HG03025 (cell line): Measurements from ENCODE around the gene SPEM1.

Experiments used
- ATAC-seq: cut with Tn5 transposase; IDR thresholded peaks from one replicate; pipeline ENCODE4 v1.9.1; 2021; ENCODE audit warnings: mild to moderate bottlenecking, moderate library complexity; ENCODE audit not compliant: unreplicated experiment, low FRiP score

Gene SPEM1

GRCh38 chr17:7416323-7416722 lies 3.8 kb upstream of the SPEM1 start:
- ATAC-seq: no peak

GRCh38 chr17:7417056-7417655 lies 3.0 kb upstream of the SPEM1 start:
- ATAC-seq: no peak

GRCh38 chr17:7418472-7419152 lies 1.5 kb upstream of the SPEM1 start:
- ATAC-seq: no peak

GRCh38 chr17:7421186-7421585 lies 1.1 kb downstream of the SPEM1 start:
- no peak for ATAC-seq

GRCh38 chr17:7423679-7424078 lies 3.6 kb downstream of the SPEM1 start:
- no peak for ATAC-seq

- no peak for ATAC-seq
These were observed 5.2 kb downstream of the SPEM1 start, which contains the start of gene SPEM2 for GRCh38 chr17:7425316-7425715. Gene SPEM2 (plus strand): TSS chr17:7425616. CDS start chr17:7425689, 73 bp downstream.

- no peak for ATAC-seq
These were observed 5.6 kb downstream of the SPEM1 start for GRCh38 chr17:7425756-7426155.

DNA sequence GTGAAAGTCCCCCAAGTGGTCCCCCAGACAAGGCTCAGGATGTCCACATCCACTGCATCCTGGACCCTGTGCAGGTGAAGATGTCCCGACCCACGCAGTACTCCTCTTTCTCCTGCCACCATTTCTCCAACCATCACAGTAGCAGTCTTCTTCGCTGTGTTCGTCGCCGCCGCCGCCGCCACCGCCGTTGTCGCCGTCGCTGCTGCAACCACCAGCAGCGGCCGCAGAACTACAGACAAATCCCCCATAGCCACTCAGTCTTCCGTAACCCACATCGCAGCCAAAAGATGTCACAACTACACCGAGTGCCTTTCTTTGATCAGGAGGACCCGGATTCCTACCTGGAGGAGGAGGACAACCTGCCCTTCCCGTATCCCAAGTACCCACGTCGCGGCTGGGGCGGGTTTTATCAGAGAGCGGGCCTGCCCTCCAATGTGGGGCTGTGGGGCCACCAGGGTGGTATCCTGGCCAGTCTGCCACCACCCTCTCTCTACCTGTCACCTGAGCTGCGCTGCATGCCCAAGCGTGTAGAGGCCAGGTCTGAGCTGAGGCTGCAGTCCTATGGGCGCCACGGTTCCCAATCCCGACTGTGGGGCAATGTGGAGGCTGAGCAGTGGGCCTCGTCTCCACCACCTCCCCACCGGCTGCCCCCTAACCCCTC lies 6.2 kb downstream of the SPEM1 start:
- no peak for ATAC-seq

DNA sequence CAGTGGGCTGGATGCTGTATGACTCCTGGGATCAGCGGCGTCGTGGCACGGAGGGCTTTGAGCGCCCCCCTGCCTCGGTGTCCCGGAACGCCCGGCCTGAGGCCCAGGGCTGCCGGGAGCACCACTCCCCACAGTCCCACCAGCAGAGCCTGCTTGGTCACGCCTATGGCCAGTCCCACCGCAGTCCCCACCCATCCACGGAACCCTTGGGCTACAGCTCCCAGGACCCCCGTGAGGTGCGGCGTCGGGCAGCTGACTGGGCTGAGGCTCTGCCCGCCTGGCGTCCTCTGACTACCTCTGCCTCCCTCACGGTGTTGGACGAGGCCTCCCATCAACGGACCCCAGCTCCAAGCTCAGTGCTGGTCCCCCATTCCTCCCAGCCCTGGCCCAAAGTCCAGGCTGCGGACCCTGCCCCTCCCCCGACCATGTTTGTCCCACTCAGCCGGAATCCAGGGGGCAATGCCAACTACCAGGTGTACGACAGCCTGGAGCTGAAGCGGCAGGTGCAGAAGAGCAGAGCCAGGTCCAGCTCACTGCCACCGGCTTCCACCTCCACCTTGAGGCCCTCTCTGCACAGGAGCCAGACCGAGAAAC lies 6.9 kb downstream of the SPEM1 start:
- no peak for ATAC-seq

- no peak for ATAC-seq
These were observed 7.4 kb downstream of the SPEM1 start for GRCh38 chr17:7427549-7427948.

GRCh38 chr17:7428557-7428956 lies 8.4 kb downstream of the SPEM1 start, which contains the start of gene SPEM3:
Gene SPEM3 (plus strand): TSS chr17:7428857. CDS start chr17:7428903, 46 bp downstream.
- no peak for ATAC-seq

DNA sequence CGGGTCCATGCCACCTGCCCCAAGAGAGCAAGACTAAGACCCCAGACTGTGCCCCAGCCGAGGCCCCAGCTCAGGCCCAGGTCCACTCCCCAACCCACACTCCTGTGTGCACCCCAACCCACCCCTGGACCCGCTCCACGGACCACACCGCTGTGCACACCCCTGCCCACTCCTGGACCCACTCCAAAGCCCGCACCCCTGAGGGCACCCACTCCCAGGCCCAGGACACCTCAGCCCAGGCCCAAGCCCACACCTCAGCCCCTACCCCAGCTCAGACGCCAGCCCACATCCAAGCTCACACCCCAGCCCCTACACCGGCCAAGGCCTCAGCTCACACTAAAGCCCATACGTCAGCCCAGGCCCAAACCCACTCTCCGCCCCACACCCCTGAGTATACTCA lies 9.6 kb downstream of the SPEM1 start:
- ATAC-seq: no peak

GRCh38 chr17:7431231-7431630 lies 11.1 kb downstream of the SPEM1 start:
- no peak for ATAC-seq

DNA sequence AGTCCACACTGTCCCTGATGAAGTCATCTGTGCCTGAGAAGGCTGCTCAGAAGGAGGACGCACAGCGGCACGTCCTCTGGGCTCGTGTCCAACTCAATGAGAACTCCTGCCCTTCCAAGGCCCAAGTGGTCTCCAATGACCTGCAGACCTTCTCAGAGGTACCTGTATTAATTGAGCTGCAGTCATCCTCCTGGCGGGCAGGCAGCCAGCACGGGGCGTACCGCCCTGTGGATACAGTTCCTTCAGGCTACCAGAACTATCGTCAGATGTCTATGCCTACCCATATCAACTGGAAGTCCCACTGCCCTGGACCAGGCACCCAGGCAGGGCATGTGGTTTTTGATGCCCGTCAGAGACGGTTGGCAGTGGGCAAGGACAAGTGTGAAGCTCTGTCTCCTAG lies 12.2 kb downstream of the SPEM1 start:
- ATAC-seq: no peak

- peak; percentile 30 for ATAC-seq
These were observed 15.8 kb downstream of the SPEM1 start for GRCh38 chr17:7435676-7436555.

- ATAC-seq: no peak
These were observed 16.6 kb downstream of the SPEM1 start for GRCh38 chr17:7436556-7437368.

DNA sequence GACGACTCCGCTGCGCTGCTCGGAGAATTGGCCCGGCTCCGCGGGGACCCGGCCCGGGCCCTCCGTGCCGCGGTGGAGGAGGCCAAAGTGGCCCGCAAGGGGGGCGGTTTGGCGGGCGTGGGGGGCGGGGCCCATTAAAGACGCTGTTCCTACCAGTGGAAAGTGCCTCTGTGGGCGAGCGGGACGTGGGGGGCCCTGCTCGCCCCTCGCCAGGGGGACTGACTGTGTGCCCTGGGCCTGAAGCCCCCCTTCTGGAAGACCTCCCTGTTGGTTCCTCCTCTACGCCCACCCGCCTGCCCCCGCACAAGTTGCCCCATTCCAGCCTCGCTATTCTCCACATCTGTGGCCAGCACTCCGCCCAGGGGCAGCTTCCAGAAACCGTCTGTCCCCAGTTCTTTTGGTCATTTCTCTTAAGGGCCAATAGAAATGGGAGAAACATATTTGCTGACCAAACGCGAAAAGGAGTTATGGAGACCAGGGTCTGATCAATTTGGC lies 17.3 kb downstream of the SPEM1 start:
- no peak for ATAC-seq

DNA sequence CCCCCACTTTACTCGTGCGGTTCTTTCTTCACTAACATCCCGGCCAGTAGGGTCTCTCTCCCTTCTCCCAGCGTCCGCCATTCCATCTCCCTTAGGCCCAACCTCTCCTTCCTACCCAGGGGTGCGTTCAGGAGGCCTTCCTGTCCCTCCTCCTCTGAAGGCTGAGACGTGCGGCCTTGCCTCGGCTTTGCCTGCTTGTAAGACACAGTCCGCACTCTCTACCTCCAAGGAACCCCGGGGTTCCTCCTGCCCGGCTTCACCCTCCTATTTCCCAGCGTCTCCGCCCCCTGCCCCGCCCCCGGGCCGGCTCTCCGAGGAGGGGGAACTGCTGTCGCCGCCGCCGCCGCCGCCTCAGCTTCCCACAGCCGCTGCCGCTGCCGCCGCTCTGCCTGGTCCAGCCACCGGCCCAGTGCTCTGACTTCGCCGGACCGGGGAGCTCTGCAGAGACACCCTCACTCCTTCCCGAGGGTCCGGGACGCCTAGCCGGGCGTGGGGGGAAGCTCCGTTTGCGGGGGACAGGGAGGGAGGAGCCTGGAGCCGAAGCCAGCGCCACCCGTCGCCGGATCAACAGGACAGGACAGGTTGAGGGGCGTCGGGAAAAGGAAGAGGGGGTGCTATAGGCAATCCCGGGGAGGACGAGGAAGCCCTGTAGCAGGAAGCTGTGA lies 18.0 kb downstream of the SPEM1 start:
- no peak for ATAC-seq
